ENCODE results near the gene TBC1D19. TPM values are rescaled to one million over a fixed set of nuclear protein-coding genes. Genes with fewer than 3 reads are reported as not detected.

Gene TBC1D19
- total and polyA plus RNA-seq, 2 experiments from 2014 or later, result 18.1 to 25.0 TPM

DNA sequence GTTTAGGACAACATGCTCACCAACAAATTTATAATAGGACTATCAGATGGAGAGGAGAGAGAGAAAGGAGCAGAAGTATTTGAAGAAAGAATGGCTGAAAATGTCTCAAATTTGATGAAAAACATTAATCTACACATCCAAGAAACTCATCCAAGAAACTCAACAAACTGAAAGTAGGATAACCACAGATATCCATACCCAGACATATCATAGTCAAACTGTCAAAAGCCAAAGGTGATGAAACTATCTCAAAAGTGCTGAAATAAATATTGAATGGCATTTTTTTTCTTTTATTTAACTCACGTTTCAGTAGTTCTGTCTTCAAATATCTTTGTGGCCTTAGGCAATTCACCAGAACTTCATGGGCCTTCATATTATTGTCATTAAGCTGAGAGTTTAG is 116.2 kb downstream of the TBC1D19 start:
- no peaks in the 10 kb centered on the region for H3K79me2 ChIP-seq (ENCODE audit: insufficient read depth)
- in situ Hi-C loops (cut with MboI), result no loop called here
- no peak overlapping the region for H3K4me3 ChIP-seq
- peaks cover 20% of the 10 kb centered on the region for H3F3A ChIP-seq (ENCODE audit: insufficient read depth)
- H3K27me3 ChIP-seq (replicated peaks; ENCODE audit: insufficient read depth), result no peaks in the 10 kb centered on the region
- TF ChIP-seq EZH2phosphoT487 (IDR thresholded peaks at IDR 0.05; ENCODE audit: insufficient read depth, low read depth) (no peak), EZH2 (IDR thresholded peaks at IDR 0.05; ENCODE audit: insufficient read depth, poor library complexity, severe bottlenecking) (no peak)
- no peaks in the 10 kb centered on the region for H3K9me3 ChIP-seq (ENCODE audit: low read depth)
- no peaks in the 10 kb centered on the region for H3K36me3 ChIP-seq (ENCODE audit: low read depth)
- WGBS, 2 experiments (ENCODE audit: low coverage in 1 of 2, low lambda C conversion rate in 2 of 2, missing lambda C conversion rate in 2 of 2), result 57% methylated on average over 1 of the region's 1 CpG
- no peak overlapping the region for H3K4me2 ChIP-seq (ENCODE audit: unreplicated experiment)
- H3K9ac ChIP-seq, result no peak overlapping the region
- no peak for DNase-seq
- no peak overlapping the region for H2AFZ ChIP-seq
- no peak overlapping the region for H3K27ac ChIP-seq
- no peaks in the 10 kb centered on the region for H4K20me1 ChIP-seq (ENCODE audit: insufficient read depth)
- peaks cover 14% of the 10 kb centered on the region for H3K4me1 ChIP-seq (ENCODE audit: insufficient read depth)
- H3K9me2 ChIP-seq (ENCODE audit: insufficient read depth), result no peaks in the 10 kb centered on the region

DNA sequence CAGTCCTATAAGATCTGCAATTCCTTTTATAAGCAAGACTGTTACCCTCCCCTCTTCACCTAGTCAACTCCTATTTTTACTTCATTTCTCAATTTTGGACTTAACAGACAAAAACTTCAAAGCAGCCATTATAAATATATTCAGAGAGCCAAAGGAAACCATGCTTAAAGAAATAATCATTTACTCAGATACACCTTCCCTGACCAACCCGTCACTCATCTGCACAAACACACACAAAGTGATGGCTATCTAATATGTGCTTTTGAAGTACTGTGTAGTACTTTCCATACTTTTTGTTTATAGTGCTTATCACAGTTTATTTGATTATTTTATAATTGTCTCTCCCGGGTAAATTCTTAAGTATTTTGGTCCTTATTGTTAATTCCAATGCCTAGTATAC is 117.2 kb downstream of the TBC1D19 start:
- H3K4me3 ChIP-seq, result no peak overlapping the region
- H3K27me3 ChIP-seq (replicated peaks; ENCODE audit: insufficient read depth), result no peaks in the 10 kb centered on the region
- H3K9ac ChIP-seq, result no peak overlapping the region
- H3K4me1 ChIP-seq (ENCODE audit: insufficient read depth), result peaks cover 14% of the 10 kb centered on the region
- TF ChIP-seq EZH2phosphoT487 (IDR thresholded peaks at IDR 0.05; ENCODE audit: insufficient read depth, low read depth) (no peak), EZH2 (IDR thresholded peaks at IDR 0.05; ENCODE audit: insufficient read depth, poor library complexity, severe bottlenecking) (no peak)
- H3K9me2 ChIP-seq (ENCODE audit: insufficient read depth), result no peaks in the 10 kb centered on the region
- H4K20me1 ChIP-seq (ENCODE audit: insufficient read depth), result no peaks in the 10 kb centered on the region
- no peak overlapping the region for H2AFZ ChIP-seq
- in situ Hi-C loops (cut with MboI), result no loop called here
- H3F3A ChIP-seq (ENCODE audit: insufficient read depth), result peaks cover 20% of the 10 kb centered on the region
- WGBS, 2 experiments (ENCODE audit: low coverage in 1 of 2, low lambda C conversion rate in 2 of 2, missing lambda C conversion rate in 2 of 2), result 53 to 55% methylated on average over 2 of the region's 2 CpGs
- no peak for DNase-seq
- no peaks in the 10 kb centered on the region for H3K36me3 ChIP-seq (ENCODE audit: low read depth)
- H3K9me3 ChIP-seq (ENCODE audit: low read depth), result no peaks in the 10 kb centered on the region
- H3K27ac ChIP-seq, result no peak overlapping the region
- no peak overlapping the region for H3K4me2 ChIP-seq (ENCODE audit: unreplicated experiment)
- no peaks in the 10 kb centered on the region for H3K79me2 ChIP-seq (ENCODE audit: insufficient read depth)

DNA sequence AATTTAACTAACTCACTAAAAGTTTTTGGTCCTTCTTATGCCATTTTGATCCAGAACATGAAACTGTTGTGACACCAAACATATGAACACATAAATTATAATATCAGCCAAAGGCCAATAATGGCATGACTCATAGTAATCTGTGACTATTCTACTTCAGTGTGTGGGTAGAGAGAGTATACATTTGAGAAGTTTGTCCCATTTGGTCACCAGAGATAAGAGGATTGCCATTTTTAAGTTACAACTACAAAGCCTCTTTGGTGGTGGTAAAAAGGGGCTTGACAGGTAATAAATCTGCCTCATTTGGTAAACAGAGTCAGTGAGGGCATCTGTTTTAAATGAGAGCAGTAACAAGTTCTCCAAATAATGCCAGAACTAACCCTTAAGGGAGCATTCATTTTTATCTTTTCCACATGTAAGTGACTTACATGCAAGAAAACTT is 117.9 kb downstream of the TBC1D19 start:
- no peaks in the 10 kb centered on the region for H3K9me2 ChIP-seq (ENCODE audit: insufficient read depth)
- H3K9me3 ChIP-seq (ENCODE audit: low read depth), result no peaks in the 10 kb centered on the region
- in situ Hi-C loops (cut with MboI), result no loop called here
- no peak overlapping the region for H3K27ac ChIP-seq
- H3K27me3 ChIP-seq (replicated peaks; ENCODE audit: insufficient read depth), result no peaks in the 10 kb centered on the region
- no peaks in the 10 kb centered on the region for H4K20me1 ChIP-seq (ENCODE audit: insufficient read depth)
- H3K4me3 ChIP-seq, result no peak overlapping the region
- TF ChIP-seq EZH2 (IDR thresholded peaks at IDR 0.05; ENCODE audit: insufficient read depth, poor library complexity, severe bottlenecking) (no peak), EZH2phosphoT487 (IDR thresholded peaks at IDR 0.05; ENCODE audit: insufficient read depth, low read depth) (no peak)
- no peaks in the 10 kb centered on the region for H3K36me3 ChIP-seq (ENCODE audit: low read depth)
- H3F3A ChIP-seq (ENCODE audit: insufficient read depth), result peaks cover 20% of the 10 kb centered on the region
- no peak overlapping the region for H3K9ac ChIP-seq
- H3K79me2 ChIP-seq (ENCODE audit: insufficient read depth), result no peaks in the 10 kb centered on the region
- H2AFZ ChIP-seq, result no peak overlapping the region
- peak; percentile 55 for DNase-seq
- H3K4me1 ChIP-seq (ENCODE audit: insufficient read depth), result peaks cover 14% of the 10 kb centered on the region
- H3K4me2 ChIP-seq (ENCODE audit: unreplicated experiment), result peak overlapping the region; percentile 41

- H3K9ac ChIP-seq, result no peak overlapping the region
- TF ChIP-seq EZH2phosphoT487 (IDR thresholded peaks at IDR 0.05; ENCODE audit: insufficient read depth, low read depth), result no peak
- no peak for TF ChIP-seq EZH2 (IDR thresholded peaks at IDR 0.05; ENCODE audit: insufficient read depth, poor library complexity, severe bottlenecking)
- H4K20me1 ChIP-seq (ENCODE audit: insufficient read depth), result no peaks in the 10 kb centered on the region
- peaks cover 2% of the 10 kb centered on the region; the same call in 1 of the 2 replicates for H3K4me1 ChIP-seq (ENCODE audit: insufficient read depth)
- H3K4me2 ChIP-seq (ENCODE audit: unreplicated experiment), result no peak overlapping the region
- in situ Hi-C loops (cut with MboI), result loop anchor here (5.0 kb wide), 1 partner anchor 250 kb away; no protein-coding TSS in a partner anchor
- H3K9me3 ChIP-seq (ENCODE audit: low read depth), result no peaks in the 10 kb centered on the region
- H3K79me2 ChIP-seq (ENCODE audit: insufficient read depth), result no peaks in the 10 kb centered on the region
- H3K36me3 ChIP-seq (ENCODE audit: low read depth), result no peaks in the 10 kb centered on the region
- 85 to 97% methylated on average over 1 of the region's 1 CpG for WGBS, 2 experiments (ENCODE audit: low coverage in 1 of 2, low lambda C conversion rate in 2 of 2, missing lambda C conversion rate in 2 of 2)
- no peaks in the 10 kb centered on the region for H3K27me3 ChIP-seq (replicated peaks; ENCODE audit: insufficient read depth)
- H2AFZ ChIP-seq, result no peak overlapping the region
- DNase-seq, result no peak
- no peak overlapping the region for H3K27ac ChIP-seq
- H3K4me3 ChIP-seq, result no peak overlapping the region
- H3K9me2 ChIP-seq (ENCODE audit: insufficient read depth), result no peaks in the 10 kb centered on the region
- no peaks in the 10 kb centered on the region for H3F3A ChIP-seq (ENCODE audit: insufficient read depth)
These were observed 123.5 kb downstream of the TBC1D19 start for GRCh38 chr4:26707342-26707741.

DNA sequence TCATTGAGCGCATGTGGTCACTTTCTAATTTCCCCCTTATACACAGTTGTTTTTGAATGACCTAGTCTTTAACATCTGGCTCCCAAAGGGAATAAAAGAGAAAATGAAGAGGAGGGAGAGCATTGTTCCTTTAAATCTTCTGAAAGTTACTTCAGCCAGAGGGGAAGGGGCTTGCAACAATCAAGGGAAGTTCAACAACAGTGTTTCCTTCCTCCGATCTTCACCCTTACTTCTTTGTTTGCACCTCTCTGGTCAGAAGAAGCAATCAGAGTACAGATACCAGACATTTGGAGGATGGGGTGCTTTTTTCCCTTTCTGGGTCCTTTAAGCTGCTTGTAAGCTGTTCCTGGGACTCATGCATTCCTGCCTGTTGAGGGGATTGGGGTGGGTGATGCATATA is 125.4 kb downstream of the TBC1D19 start:
- no peaks in the 10 kb centered on the region for H3K9me3 ChIP-seq (ENCODE audit: low read depth)
- 94 to 100% methylated on average over 2 of the region's 2 CpGs for WGBS, 2 experiments (ENCODE audit: low coverage in 1 of 2, low lambda C conversion rate in 2 of 2, missing lambda C conversion rate in 2 of 2)
- in situ Hi-C loops (cut with MboI), result loop anchor here (5.0 kb wide), 1 partner anchor 252 kb away; no protein-coding TSS in a partner anchor

More for the DNA sequence above, 125.4 kb downstream of the TBC1D19 start:
- Histone ChIP-seq H3K4me2 (ENCODE audit: unreplicated experiment) (no peak overlapping the region), H3K4me1 (ENCODE audit: insufficient read depth) (no peaks in the 10 kb centered on the region), H3F3A (ENCODE audit: insufficient read depth) (no peaks in the 10 kb centered on the region), H3K27me3 (replicated peaks; ENCODE audit: insufficient read depth) (no peaks in the 10 kb centered on the region), H3K27ac (no peak overlapping the region), H3K9ac (no peak overlapping the region), H3K4me3 (no peak overlapping the region), H3K36me3 (ENCODE audit: low read depth) (no peaks in the 10 kb centered on the region), H3K79me2 (ENCODE audit: insufficient read depth) (no peaks in the 10 kb centered on the region), H3K9me2 (ENCODE audit: insufficient read depth) (no peaks in the 10 kb centered on the region; the same call in 1 of the 2 replicates), H4K20me1 (ENCODE audit: insufficient read depth) (no peaks in the 10 kb centered on the region), H2AFZ (no peak overlapping the region)
- DNase-seq, result no peak
- no peak for TF ChIP-seq EZH2phosphoT487 (IDR thresholded peaks at IDR 0.05; ENCODE audit: insufficient read depth, low read depth)
- TF ChIP-seq EZH2 (IDR thresholded peaks at IDR 0.05; ENCODE audit: insufficient read depth, poor library complexity, severe bottlenecking), result no peak
